ENCODE measurements around the gene SMPD1.

The SMPD1 gene

GRCh38 chr11:6402561-6402981 is 12.3 kb downstream of the SMPD1 start:
- no peak for TF ChIP-seq CTCF (IDR thresholded peaks at IDR 0.05; ENCODE audit: low read depth, low read length, missing control alignments)
- no peak for DNase-seq (ENCODE audit: low read depth)
- no peak overlapping the region for H3K4me3 ChIP-seq (ENCODE audit: low read depth, low read length)
- in situ Hi-C loops (cut with HindIII; ENCODE audit: low sequenced_read_pairs), result no loop called here

- in situ Hi-C loops (cut with HindIII; ENCODE audit: low sequenced_read_pairs), result no loop called here
- no peak overlapping the region for H3K4me3 ChIP-seq (ENCODE audit: low read depth, low read length)
- no peak for TF ChIP-seq CTCF (IDR thresholded peaks at IDR 0.05; ENCODE audit: low read depth, low read length, missing control alignments)
- DNase-seq (ENCODE audit: low read depth), result no peak
Observed at GRCh38 chr11:6403539-6403938, 13.3 kb downstream of the SMPD1 start.

GRCh38 chr11:6404342-6405051 is 14.2 kb downstream of the SMPD1 start:
- no peak overlapping the region for H3K4me3 ChIP-seq (ENCODE audit: low read depth, low read length)
- DNase-seq (ENCODE audit: low read depth), result no peak
- in situ Hi-C loops (cut with HindIII; ENCODE audit: low sequenced_read_pairs), result no loop called here
- no peak for TF ChIP-seq CTCF (IDR thresholded peaks at IDR 0.05; ENCODE audit: low read depth, low read length, missing control alignments)

GRCh38 chr11:6405052-6405667 is 14.9 kb downstream of the SMPD1 start:
- in situ Hi-C loops (cut with HindIII; ENCODE audit: low sequenced_read_pairs), result no loop called here
- no peak overlapping the region for H3K4me3 ChIP-seq (ENCODE audit: low read depth, low read length)

GRCh38 chr11:6405846-6406245 is 15.6 kb downstream of the SMPD1 start:
- TF ChIP-seq CTCF (IDR thresholded peaks at IDR 0.05; ENCODE audit: low read depth, low read length, missing control alignments), result no peak

More at GRCh38 chr11:6405052-6405667, 14.9 kb downstream of the SMPD1 start:
- no peak for DNase-seq (ENCODE audit: low read depth)
- no peak for TF ChIP-seq CTCF (IDR thresholded peaks at IDR 0.05; ENCODE audit: low read depth, low read length, missing control alignments)

GRCh38 chr11:6406370-6406769 is 16.1 kb downstream of the SMPD1 start:
- in situ Hi-C loops (cut with HindIII; ENCODE audit: low sequenced_read_pairs), result no loop called here
- no peak for DNase-seq (ENCODE audit: low read depth)

More at GRCh38 chr11:6405846-6406245, 15.6 kb downstream of the SMPD1 start:
- in situ Hi-C loops (cut with HindIII; ENCODE audit: low sequenced_read_pairs), result no loop called here
- H3K4me3 ChIP-seq (ENCODE audit: low read depth, low read length), result no peak overlapping the region
- no peak for DNase-seq (ENCODE audit: low read depth)

More at GRCh38 chr11:6406370-6406769, 16.1 kb downstream of the SMPD1 start:
- TF ChIP-seq CTCF (IDR thresholded peaks at IDR 0.05; ENCODE audit: low read depth, low read length, missing control alignments), result no peak
- H3K4me3 ChIP-seq (ENCODE audit: low read depth, low read length), result no peak overlapping the region

All from astrocyte of the cerebellum (primary cell).